ENCODE measurements around the gene SNN. TPM values are rescaled to one million over a fixed set of nuclear protein-coding genes. Genes with fewer than 3 reads are reported as not detected.
A peak's percentile ranks its signal among the peaks of the same experiment; 100 is the strongest.

Gene SNN
- total and polyA plus RNA-seq, 2 of the 8 experiments (the other 6 are each of a cell fraction or from before 2014, with no cell fraction given), result 37.4 to 66.9 TPM

DNA sequence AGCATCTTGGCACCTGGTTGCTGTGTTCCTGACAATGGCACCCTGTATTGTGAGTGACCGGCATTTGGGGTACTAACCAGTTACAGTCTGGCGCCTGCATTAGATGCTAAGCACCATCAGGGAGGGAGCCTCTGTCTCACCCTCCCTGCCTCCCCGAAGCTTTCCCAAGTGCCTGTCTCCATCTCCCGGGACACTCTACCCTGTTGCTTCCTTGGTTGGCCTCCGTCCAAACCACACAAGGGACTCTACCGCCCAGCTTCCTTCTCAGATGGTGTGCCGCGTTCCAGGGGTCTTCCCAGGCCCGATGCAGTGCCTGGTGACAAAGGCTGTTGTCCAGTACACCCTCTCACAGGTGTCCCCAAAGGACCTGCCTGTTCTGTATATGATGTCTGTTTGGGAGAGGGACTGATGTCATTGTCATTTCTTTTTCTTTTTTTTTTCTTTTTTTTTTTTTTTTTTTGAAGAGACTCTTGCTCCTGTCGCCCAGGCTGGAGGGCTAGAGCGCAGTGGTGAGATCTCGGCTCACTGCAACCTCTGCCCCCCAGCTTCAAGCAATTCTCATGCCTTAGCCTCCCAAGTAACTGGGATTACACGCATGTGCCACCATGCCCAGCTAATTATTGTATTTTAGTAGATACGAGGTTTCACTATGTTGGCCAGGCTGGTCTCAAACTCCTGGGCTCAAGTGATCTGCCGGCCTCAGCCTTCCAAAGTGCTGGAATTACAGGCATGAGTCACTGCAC lies 6.7 kb downstream of the SNN start:
- TF ChIP-seq RFX5 (IDR thresholded peaks at IDR 0.05; ENCODE audit: borderline replicate concordance, low read depth, low read length) (no peak), RBBP5 (IDR thresholded peaks at IDR 0.05; ENCODE audit: borderline replicate concordance, low read depth, low read length) (no peak), CBX5 (IDR thresholded peaks at IDR 0.05; ENCODE audit: low read depth, low read length) (no peak), KDM5A (IDR thresholded peaks at IDR 0.05; ENCODE audit: low read length) (no peak)
- H3K23me2 ChIP-seq (ENCODE audit: low read depth, low read length), result no peaks in the 10 kb centered on the region; the same call in 1 of the 2 replicates
- no peak overlapping the region for H4K5ac ChIP-seq (ENCODE audit: insufficient read length, low read depth, low read length)
- H2AFZ ChIP-seq (ENCODE audit: low read length), result no peak overlapping the region
- DNase-seq (ENCODE audit: low read depth in 1 of 2, low spot score in 2 of 2), result no peak
- H4K8ac ChIP-seq (ENCODE audit: extremely low read depth, insufficient read depth, low read length), result peak overlapping the region; percentile 36; the same call in 1 of the 2 replicates
- H3K27me3 ChIP-seq (replicated peaks in 1 of 4; ENCODE audit: control insufficient read depth in 3 of 4, extremely low read depth in 1 of 4, insufficient read depth in 3 of 4, low read length in 3 of 4), result no peaks in the 10 kb centered on the region; a peak in 1 of 7 replicates
- no peak overlapping the region for H3K14ac ChIP-seq (ENCODE audit: insufficient read length)
- no peak overlapping the region for H3K4ac ChIP-seq (replicated peaks; ENCODE audit: insufficient read length, low read depth, low read length)
- POLR2A ChIA-PET (ENCODE audit: partially characterized antibody), result interaction anchor here (2.9 kb wide), 1 partner anchor 10 kb away, joined by 6 read pairs; no protein-coding TSS in a partner anchor
- no peak for FAIRE-seq
- no peak overlapping the region for H3K9ac ChIP-seq (replicated peaks in 1 of 4; ENCODE audit: extremely low read depth in 1 of 4, low read depth in 3 of 4, low read length in 3 of 4)
- peaks cover 6 to 35% (median 26%) of the 10 kb centered on the region in 4 experiments; a peak in 6 of 8 replicates for H3K36me3 ChIP-seq (ENCODE audit: control insufficient read depth in 2 of 4, insufficient read depth in 4 of 4, low read length in 3 of 4)
- H3K4me2 ChIP-seq (ENCODE audit: insufficient read depth in 1 of 2, low read depth in 2 of 2, low read length in 2 of 2), result no peak overlapping the region
- H3K18ac ChIP-seq (ENCODE audit: extremely low read depth, low read length), result no peak overlapping the region
- no peak overlapping the region for H3K56ac ChIP-seq (replicated peaks; ENCODE audit: insufficient read length, low read depth, low read length)
- no peak overlapping the region for H2AK5ac ChIP-seq (ENCODE audit: low read depth, low read length)
- no peak overlapping the region for H2BK12ac ChIP-seq (ENCODE audit: low read depth, low read length)
- H3K23ac ChIP-seq (ENCODE audit: insufficient read length), result no peak overlapping the region
- H3K79me1 ChIP-seq (ENCODE audit: low read depth, low read length), result peaks cover 28% of the 10 kb centered on the region
- peaks cover 0 to 22% (median 15%) of the 10 kb centered on the region in 4 experiments; a peak in 6 of 7 replicates for H3K4me1 ChIP-seq (replicated peaks in 1 of 4; ENCODE audit: control insufficient read depth in 3 of 4, insufficient read depth in 4 of 4, low read length in 3 of 4)
- H3K4me3 ChIP-seq (ENCODE audit: extremely low read depth in 1 of 4, insufficient read depth in 2 of 4, low read depth in 3 of 4, low read length in 4 of 4), result no peak overlapping the region
- H4K91ac ChIP-seq (replicated peaks; ENCODE audit: insufficient read length, low read length), result no peak overlapping the region
- H4K20me1 ChIP-seq (replicated peaks in 1 of 2; ENCODE audit: control insufficient read depth in 1 of 2, insufficient read depth in 2 of 2, low read length in 2 of 2), result peaks cover 32 to 66% of the 10 kb centered on the region in 2 experiments
- WGBS, 2 experiments (ENCODE audit: extremely low coverage in 1 of 2, insufficient coverage in 1 of 2, insufficient read length in 1 of 2, insufficient replicate concordance in 2 of 2, low coverage in 1 of 2, low lambda C conversion rate in 2 of 2, missing lambda C conversion rate in 1 of 2), result 87% methylated on average over 12 of the region's 15 CpGs; no CpG with 5 or more reads in 1 of the 2 experiments
- no peak overlapping the region for H2BK20ac ChIP-seq (ENCODE audit: low read length)
- CTCF ChIA-PET (ENCODE audit: partially characterized antibody), result interaction anchor here (0.6 to 2.5 kb wide), 6 partner anchors 40 to 704 kb away, joined by 3 to 9 read pairs (median 4); no protein-coding TSS in a partner anchor
- H3K27ac ChIP-seq (ENCODE audit: low read depth, low read length), result no peak overlapping the region
- no peak overlapping the region for H2BK5ac ChIP-seq (ENCODE audit: low read depth, low read length)
- H3K79me2 ChIP-seq (ENCODE audit: control insufficient read depth in 1 of 2, insufficient read depth in 2 of 2, low read length in 2 of 2), result peaks cover 4 to 52% of the 10 kb centered on the region in 2 experiments
- H2BK15ac ChIP-seq (ENCODE audit: low read length), result no peak overlapping the region
- no peaks in the 10 kb centered on the region for H3K9me3 ChIP-seq (ENCODE audit: insufficient read depth in 2 of 2, low read depth in 1 of 2, low read length in 1 of 2)
- no peak overlapping the region for H2BK120ac ChIP-seq (replicated peaks; ENCODE audit: low read depth, low read length)
